ENCODE results near the gene DGCR2.

DGCR2 gene

GRCh38 chr22:19122143-19122751, at the start of gene DGCR2:
TSS of gene DGCR2 (minus strand) at chr22:19122412. CDS start at chr22:19122206, 206 bp downstream.
- no peaks in the 10 kb centered on the region for H3K27me3 ChIP-seq
- H4K20me1 ChIP-seq: peaks cover 41 to 48% (median 45%) of the 10 kb centered on the region in 11 experiments; a peak in 21 of 22 replicates
- peak within 1 kb of the TSS; percentile 66 to 95 (median 91) for H3K27ac ChIP-seq
- H3K4me3 ChIP-seq: peak within 1 kb of the TSS; percentile 70 to 90 (median 89)
- no peak for TF ChIP-seq Cebpa-rat (IDR thresholded peaks at IDR 0.05)
- H3K36me3 ChIP-seq: peaks cover 0 to 32% (median 13%) of the 10 kb centered on the region in 11 experiments; a peak in 11 of 22 replicates
- peaks cover 45 to 55% (median 50%) of the 10 kb centered on the region in 10 experiments for H3K4me1 ChIP-seq
- peak within 1 kb of the TSS; percentile 90 to 99 (median 95) for H3K4me2 ChIP-seq
- peak within 1 kb of the TSS; percentile 81 to 96 (median 93) for H3K9ac ChIP-seq
- no peaks in the 10 kb centered on the region for H3K9me3 ChIP-seq (replicated peaks in 1 of 11)

GRCh38 chr22:19169947-19170318, 47.7 kb upstream of the DGCR2 start:
- H3K36me3 ChIP-seq: peaks cover 0 to 11% (median 2%) of the 10 kb centered on the region in 11 experiments; a peak in 7 of 22 replicates
- peak overlapping the region in 7 of 11 experiments; percentile 96 to 100 (median 99); a peak in 5 of 22 replicates for H3K4me2 ChIP-seq
- peaks cover under 1 to 31% (median 24%) of the 10 kb centered on the region in 11 experiments; a peak in 18 of 22 replicates for H4K20me1 ChIP-seq
- H3K4me3 ChIP-seq: peak overlapping the region in 3 of 10 experiments; percentile 96 to 100 (median 99); a peak in 1 of 20 replicates
- no peaks in the 10 kb centered on the region for H3K9me3 ChIP-seq (replicated peaks in 1 of 11)
- peaks cover 35 to 40% (median 38%) of the 10 kb centered on the region in 10 experiments for H3K4me1 ChIP-seq
- no peak for TF ChIP-seq Cebpa-rat (IDR thresholded peaks at IDR 0.05)
- H3K27ac ChIP-seq: no peak overlapping the region
- no peak overlapping the region for H3K9ac ChIP-seq
- H3K27me3 ChIP-seq: peaks cover 45 to 58% (median 55%) of the 10 kb centered on the region in 11 experiments

- H3K4me2 ChIP-seq: no peak overlapping the region
- H3K36me3 ChIP-seq: peaks cover 0 to 10% (median 0%) of the 10 kb centered on the region in 11 experiments; a peak in 4 of 22 replicates
- peaks cover 0 to 6% (median 0%) of the 10 kb centered on the region in 11 experiments; a peak in 4 of 22 replicates for H3K9me3 ChIP-seq (replicated peaks in 1 of 11)
- TF ChIP-seq Cebpa-rat (IDR thresholded peaks at IDR 0.05): no peak
- peaks cover 45 to 58% (median 55%) of the 10 kb centered on the region in 11 experiments for H3K27me3 ChIP-seq
- 0 out of 20 replicates have a peak overlapping the region, but pooled peaks of 1 of the 10 experiments have one; percentile 99 for H3K4me3 ChIP-seq
- H4K20me1 ChIP-seq: peaks cover 0 to 25% (median 18%) of the 10 kb centered on the region in 11 experiments; a peak in 13 of 22 replicates
- H3K27ac ChIP-seq: no peak overlapping the region
- H3K9ac ChIP-seq: no peak overlapping the region; a peak in 1 of 22 replicates
- H3K4me1 ChIP-seq: peaks cover 29 to 33% (median 31%) of the 10 kb centered on the region in 10 experiments
These were observed 47.1 kb upstream of the DGCR2 start for GRCh38 chr22:19169002-19169946.

- TF ChIP-seq Cebpa-rat (IDR thresholded peaks at IDR 0.05): no peak
- peaks cover 19 to 23% (median 21%) of the 10 kb centered on the region in 10 experiments for H3K4me1 ChIP-seq
- H3K27me3 ChIP-seq: peaks cover 45 to 58% (median 55%) of the 10 kb centered on the region in 11 experiments
- peaks cover 0 to 15% (median 10%) of the 10 kb centered on the region in 11 experiments; a peak in 13 of 22 replicates for H4K20me1 ChIP-seq
- H3K4me2 ChIP-seq: no peak overlapping the region
- H3K9ac ChIP-seq: no peak overlapping the region
- H3K4me3 ChIP-seq: no peak overlapping the region
- peaks cover 0 to 6% (median 0%) of the 10 kb centered on the region in 11 experiments; a peak in 4 of 22 replicates for H3K9me3 ChIP-seq (replicated peaks in 1 of 11)
- peaks cover 0 to 8% (median 0%) of the 10 kb centered on the region in 11 experiments; a peak in 4 of 22 replicates for H3K36me3 ChIP-seq
- H3K27ac ChIP-seq: no peak overlapping the region
These were observed 46.1 kb upstream of the DGCR2 start for GRCh38 chr22:19168088-19168890.

GRCh38 chr22:19167106-19167869, 45.1 kb upstream of the DGCR2 start:
- Histone ChIP-seq H3K4me1 (peaks cover 9 to 13% (median 11%) of the 10 kb centered on the region in 10 experiments), H3K36me3 (no peaks in the 10 kb centered on the region)
- TF ChIP-seq Cebpa-rat (IDR thresholded peaks at IDR 0.05): no peak

GRCh38 chr22:19166421-19166820, 44.2 kb upstream of the DGCR2 start:
- Histone ChIP-seq H3K9me3 (replicated peaks in 1 of 11) (peaks cover 0 to 6% (median 0%) of the 10 kb centered on the region in 11 experiments; a peak in 4 of 22 replicates), H3K27me3 (peaks cover 45 to 58% (median 55%) of the 10 kb centered on the region in 11 experiments), H3K36me3 (no peaks in the 10 kb centered on the region), H3K4me2 (no peak overlapping the region), H3K9ac (no peak overlapping the region), H4K20me1 (no peaks in the 10 kb centered on the region), H3K4me3 (no peak overlapping the region), H3K27ac (no peak overlapping the region), H3K4me1 (peaks cover 7 to 12% (median 10%) of the 10 kb centered on the region in 10 experiments)
- no peak for TF ChIP-seq Cebpa-rat (IDR thresholded peaks at IDR 0.05)

More at GRCh38 chr22:19167106-19167869, 45.1 kb upstream of the DGCR2 start:
- H4K20me1 ChIP-seq: peaks cover 0 to 5% (median under 1%) of the 10 kb centered on the region in 11 experiments; a peak in 7 of 22 replicates
- no peak overlapping the region for H3K27ac ChIP-seq
- no peak overlapping the region for H3K4me3 ChIP-seq
- H3K4me2 ChIP-seq: no peak overlapping the region
- H3K9ac ChIP-seq: no peak overlapping the region
- H3K27me3 ChIP-seq: peaks cover 45 to 58% (median 55%) of the 10 kb centered on the region in 11 experiments
- H3K9me3 ChIP-seq (replicated peaks in 1 of 11): peaks cover 0 to 6% (median 0%) of the 10 kb centered on the region in 11 experiments; a peak in 4 of 22 replicates

- Histone ChIP-seq H3K27me3 (peaks cover 32 to 40% (median 38%) of the 10 kb centered on the region in 11 experiments), H3K9ac (no peak overlapping the region), H4K20me1 (no peaks in the 10 kb centered on the region), H3K27ac (no peak overlapping the region), H3K4me3 (no peak overlapping the region), H3K9me3 (replicated peaks in 1 of 11) (peaks cover 0 to 6% (median 0%) of the 10 kb centered on the region in 11 experiments; a peak in 4 of 22 replicates), H3K36me3 (no peaks in the 10 kb centered on the region), H3K4me2 (no peak overlapping the region), H3K4me1 (peaks cover 0 to 11% (median 3%) of the 10 kb centered on the region in 10 experiments; a peak in 8 of 20 replicates)
- TF ChIP-seq Cebpa-rat (IDR thresholded peaks at IDR 0.05): no peak
These were observed 42.2 kb upstream of the DGCR2 start for GRCh38 chr22:19164425-19164824.

Measured in BLaER1 treated with 17β-estradiol and CSF1 and Interleukin-3, amounts not matched to agents 10 nM and 100 nM (cell line).